SU-DHL-6 (cell line): Measurements from ENCODE around the gene TBC1D22A.

Source experiments
- EZH2phosphoT487 ChIP-seq: fragments of 200-600 bp; sonication (generic), shearing (Covaris generic); conservative IDR thresholded peaks from 2 replicates; pipeline ENCODE4 v1.6.1; 2018; ENCODE audit warnings: mild to moderate bottlenecking, antibody characterized with exemption, low read length, moderate library complexity, mixed read lengths
- TF ChIP-seq, protein P1 (sequence below): fragments of 200-600 bp; sonication (generic); IDR thresholded peaks from one replicate; pipeline ENCODE4 v1.5.1; 2017; ENCODE audit warnings: antibody characterized with exemption, mild to moderate bottlenecking, low read length, moderate library complexity; ENCODE audit not compliant: insufficient read depth, poor library complexity, severe bottlenecking

DNA sequence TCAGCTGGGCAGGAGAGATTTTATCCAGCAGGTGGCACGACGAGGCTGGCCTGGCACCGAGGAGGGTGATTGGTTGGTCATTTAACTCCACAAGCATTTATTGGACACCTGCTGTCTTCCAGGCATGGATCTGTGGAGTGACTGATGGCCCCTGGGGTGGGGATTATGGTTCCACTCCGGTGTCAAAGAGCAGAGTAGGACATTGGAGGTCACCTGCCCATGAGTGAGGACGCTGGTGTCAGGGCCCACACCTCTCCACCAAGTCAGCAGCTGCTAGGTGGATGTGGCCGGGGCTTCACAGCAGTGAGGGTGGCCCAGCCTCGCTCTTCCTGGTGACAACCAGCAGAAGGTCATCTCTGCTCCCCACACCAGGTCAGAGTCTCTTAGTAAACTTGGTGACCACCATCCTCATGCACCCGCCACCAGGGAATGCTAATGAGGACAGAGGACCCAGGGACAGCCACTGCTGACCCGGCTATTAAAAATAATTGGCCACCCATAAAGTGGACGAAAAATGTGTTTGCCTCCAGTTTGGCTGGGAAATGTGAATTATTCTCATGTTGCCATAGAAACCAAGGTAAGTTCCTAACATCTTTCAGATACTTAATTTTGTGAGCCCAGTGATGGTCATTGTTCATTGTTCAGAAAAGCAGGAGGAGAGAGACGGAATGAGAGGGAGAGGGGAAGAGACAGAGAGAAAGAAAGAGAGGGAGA, 428.7 kb downstream of the TBC1D22A start:
- TF ChIP-seq, protein P1, sequence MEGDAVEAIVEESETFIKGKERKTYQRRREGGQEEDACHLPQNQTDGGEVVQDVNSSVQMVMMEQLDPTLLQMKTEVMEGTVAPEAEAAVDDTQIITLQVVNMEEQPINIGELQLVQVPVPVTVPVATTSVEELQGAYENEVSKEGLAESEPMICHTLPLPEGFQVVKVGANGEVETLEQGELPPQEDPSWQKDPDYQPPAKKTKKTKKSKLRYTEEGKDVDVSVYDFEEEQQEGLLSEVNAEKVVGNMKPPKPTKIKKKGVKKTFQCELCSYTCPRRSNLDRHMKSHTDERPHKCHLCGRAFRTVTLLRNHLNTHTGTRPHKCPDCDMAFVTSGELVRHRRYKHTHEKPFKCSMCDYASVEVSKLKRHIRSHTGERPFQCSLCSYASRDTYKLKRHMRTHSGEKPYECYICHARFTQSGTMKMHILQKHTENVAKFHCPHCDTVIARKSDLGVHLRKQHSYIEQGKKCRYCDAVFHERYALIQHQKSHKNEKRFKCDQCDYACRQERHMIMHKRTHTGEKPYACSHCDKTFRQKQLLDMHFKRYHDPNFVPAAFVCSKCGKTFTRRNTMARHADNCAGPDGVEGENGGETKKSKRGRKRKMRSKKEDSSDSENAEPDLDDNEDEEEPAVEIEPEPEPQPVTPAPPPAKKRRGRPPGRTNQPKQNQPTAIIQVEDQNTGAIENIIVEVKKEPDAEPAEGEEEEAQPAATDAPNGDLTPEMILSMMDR, result no peak
- TF ChIP-seq EZH2phosphoT487, result no peak
